Measurements from ENCODE around the gene SLC25A30.
A peak's percentile ranks its signal among the peaks of the same experiment; 100 is the strongest.

Gene SLC25A30

DNA sequence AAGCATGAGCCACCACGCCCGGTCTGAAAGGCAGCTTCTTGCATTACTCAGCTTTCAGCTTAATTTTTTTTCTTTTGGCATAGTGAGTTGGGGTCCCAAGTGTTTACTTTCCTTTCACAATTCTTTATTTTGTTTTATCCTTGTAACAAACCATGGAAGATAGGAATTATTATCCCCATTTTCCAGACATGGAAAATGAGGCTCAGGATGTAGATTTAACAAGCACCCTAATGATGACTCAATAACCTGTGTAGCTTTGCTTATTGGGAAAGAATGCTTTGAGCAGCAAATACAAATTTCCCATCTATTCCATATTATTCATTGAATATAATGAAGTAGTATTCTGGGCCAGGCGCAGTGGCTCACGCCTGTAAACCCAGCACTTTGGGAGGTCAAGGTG is 33.1 kb upstream of the SLC25A30 start:
- H3K4me3 ChIP-seq (ENCODE audit: low read depth, low read length) = no peak overlapping the region
- TF ChIP-seq, protein P1, sequence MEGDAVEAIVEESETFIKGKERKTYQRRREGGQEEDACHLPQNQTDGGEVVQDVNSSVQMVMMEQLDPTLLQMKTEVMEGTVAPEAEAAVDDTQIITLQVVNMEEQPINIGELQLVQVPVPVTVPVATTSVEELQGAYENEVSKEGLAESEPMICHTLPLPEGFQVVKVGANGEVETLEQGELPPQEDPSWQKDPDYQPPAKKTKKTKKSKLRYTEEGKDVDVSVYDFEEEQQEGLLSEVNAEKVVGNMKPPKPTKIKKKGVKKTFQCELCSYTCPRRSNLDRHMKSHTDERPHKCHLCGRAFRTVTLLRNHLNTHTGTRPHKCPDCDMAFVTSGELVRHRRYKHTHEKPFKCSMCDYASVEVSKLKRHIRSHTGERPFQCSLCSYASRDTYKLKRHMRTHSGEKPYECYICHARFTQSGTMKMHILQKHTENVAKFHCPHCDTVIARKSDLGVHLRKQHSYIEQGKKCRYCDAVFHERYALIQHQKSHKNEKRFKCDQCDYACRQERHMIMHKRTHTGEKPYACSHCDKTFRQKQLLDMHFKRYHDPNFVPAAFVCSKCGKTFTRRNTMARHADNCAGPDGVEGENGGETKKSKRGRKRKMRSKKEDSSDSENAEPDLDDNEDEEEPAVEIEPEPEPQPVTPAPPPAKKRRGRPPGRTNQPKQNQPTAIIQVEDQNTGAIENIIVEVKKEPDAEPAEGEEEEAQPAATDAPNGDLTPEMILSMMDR (IDR thresholded peaks at IDR 0.05; ENCODE audit: low read depth, low read length, missing control alignments) = no peak

GRCh38 chr13:45448965-45449559 is 30.9 kb upstream of the SLC25A30 start:
- no peak for DNase-seq (ENCODE audit: low read depth)
- TF ChIP-seq, protein P1 (IDR thresholded peaks at IDR 0.05; ENCODE audit: low read depth, low read length, missing control alignments) = no peak
- H3K4me3 ChIP-seq (ENCODE audit: low read depth, low read length) = no peak overlapping the region

More for the DNA sequence above, 33.1 kb upstream of the SLC25A30 start:
- no peak for DNase-seq (ENCODE audit: low read depth)

DNA sequence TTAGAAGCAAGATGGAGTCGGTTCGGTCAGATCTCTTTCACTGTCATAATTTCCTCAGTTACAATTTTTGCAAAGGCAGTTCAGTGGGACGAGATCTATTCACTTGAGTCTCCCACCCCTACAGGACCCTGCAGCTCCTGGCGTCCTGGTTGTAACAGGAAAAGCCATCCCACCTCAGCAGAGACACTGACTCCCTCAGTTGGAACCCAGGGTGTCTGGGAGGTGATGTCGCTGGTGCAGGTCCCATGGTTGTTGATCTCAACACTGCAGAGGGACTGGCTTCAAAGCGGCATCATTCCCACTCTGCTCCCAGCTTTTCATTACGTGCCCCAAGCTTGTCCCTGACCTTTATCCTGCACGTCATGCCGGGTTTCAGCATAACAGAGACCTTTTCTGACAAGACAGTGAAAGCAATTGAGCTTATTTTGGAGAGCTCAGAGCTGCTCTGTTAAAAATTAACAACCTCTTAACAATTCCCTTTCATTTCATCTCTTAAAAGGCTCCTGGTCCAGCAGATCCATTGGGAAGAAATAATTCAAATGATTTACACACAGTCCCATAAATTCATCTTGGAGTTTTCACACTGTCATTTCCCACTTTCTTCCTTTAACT is 29.0 kb upstream of the SLC25A30 start:
- H3K4me3 ChIP-seq (ENCODE audit: low read depth, low read length) = no peak overlapping the region
- DNase-seq (ENCODE audit: low read depth) = no peak
- TF ChIP-seq, protein P1 (IDR thresholded peaks at IDR 0.05; ENCODE audit: low read depth, low read length, missing control alignments) = no peak

- no peak for DNase-seq (ENCODE audit: low read depth)
- no peak overlapping the region for H3K4me3 ChIP-seq (ENCODE audit: low read depth, low read length)
- TF ChIP-seq, protein P1 (IDR thresholded peaks at IDR 0.05; ENCODE audit: low read depth, low read length, missing control alignments) = no peak
Observed at GRCh38 chr13:45446181-45446580, 28.0 kb upstream of the SLC25A30 start.

GRCh38 chr13:45445053-45445452 is 26.9 kb upstream of the SLC25A30 start:
- TF ChIP-seq, protein P1 (IDR thresholded peaks at IDR 0.05; ENCODE audit: low read depth, low read length, missing control alignments) = no peak
- DNase-seq (ENCODE audit: low read depth) = no peak
- H3K4me3 ChIP-seq (ENCODE audit: low read depth, low read length) = no peak overlapping the region

- TF ChIP-seq, protein P1 (IDR thresholded peaks at IDR 0.05; ENCODE audit: low read depth, low read length, missing control alignments) = peak; percentile 41
- no peak overlapping the region for H3K4me3 ChIP-seq (ENCODE audit: low read depth, low read length)
- no peak for DNase-seq (ENCODE audit: low read depth)
Observed at GRCh38 chr13:45441633-45442032, 23.5 kb upstream of the SLC25A30 start.
